HPDE6-E6E7 (cell line): ENCODE results near the gene ABL1.

Experiments
- DNase-seq: peaks from one replicate; pipeline ENCODE4 v3.0.0; 2011; ENCODE audit warnings: missing footprints; ENCODE audit errors: extremely low spot score

Gene ABL1

DNA sequence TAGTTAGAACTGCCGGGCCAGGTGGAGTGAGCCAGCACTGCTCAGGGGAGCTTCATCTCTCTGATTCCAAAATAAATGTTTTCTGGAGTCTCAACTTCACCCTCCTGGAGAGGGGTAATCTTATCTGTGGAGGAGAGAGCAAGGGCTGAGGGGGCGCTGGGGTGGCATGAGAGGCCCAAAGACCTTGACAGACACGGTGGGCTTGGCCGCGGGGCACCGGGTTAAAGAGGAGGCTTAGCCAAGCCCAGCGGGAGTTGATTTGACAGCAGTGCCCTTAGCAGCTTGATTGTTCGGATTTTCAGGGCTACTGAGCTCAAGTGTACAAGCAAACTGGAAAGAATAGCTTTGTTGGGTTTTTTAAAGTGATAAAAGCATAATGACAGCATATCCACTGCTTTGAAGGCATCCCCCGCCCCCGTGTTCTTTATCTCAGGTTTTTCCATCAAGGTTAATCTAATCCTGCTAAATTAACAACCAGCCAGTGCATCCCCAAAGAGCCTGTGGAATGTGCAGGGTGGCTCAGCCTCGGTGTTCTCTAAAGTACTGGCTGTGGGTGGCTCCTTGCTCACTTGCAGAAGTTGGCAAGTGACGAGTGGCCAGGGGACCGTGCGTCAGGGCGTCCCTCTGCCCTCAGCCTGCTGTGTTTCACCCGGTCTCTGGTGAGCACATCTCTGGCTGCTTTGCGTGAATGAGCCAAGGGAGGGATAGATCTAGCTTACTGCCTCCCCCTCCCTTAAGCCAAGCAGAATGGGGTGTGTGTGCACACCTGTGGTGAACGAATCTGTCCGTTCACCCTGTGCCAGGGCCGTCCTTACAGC, 56.0 kb downstream of the ABL1 start:
- no peak for DNase-seq

DNA sequence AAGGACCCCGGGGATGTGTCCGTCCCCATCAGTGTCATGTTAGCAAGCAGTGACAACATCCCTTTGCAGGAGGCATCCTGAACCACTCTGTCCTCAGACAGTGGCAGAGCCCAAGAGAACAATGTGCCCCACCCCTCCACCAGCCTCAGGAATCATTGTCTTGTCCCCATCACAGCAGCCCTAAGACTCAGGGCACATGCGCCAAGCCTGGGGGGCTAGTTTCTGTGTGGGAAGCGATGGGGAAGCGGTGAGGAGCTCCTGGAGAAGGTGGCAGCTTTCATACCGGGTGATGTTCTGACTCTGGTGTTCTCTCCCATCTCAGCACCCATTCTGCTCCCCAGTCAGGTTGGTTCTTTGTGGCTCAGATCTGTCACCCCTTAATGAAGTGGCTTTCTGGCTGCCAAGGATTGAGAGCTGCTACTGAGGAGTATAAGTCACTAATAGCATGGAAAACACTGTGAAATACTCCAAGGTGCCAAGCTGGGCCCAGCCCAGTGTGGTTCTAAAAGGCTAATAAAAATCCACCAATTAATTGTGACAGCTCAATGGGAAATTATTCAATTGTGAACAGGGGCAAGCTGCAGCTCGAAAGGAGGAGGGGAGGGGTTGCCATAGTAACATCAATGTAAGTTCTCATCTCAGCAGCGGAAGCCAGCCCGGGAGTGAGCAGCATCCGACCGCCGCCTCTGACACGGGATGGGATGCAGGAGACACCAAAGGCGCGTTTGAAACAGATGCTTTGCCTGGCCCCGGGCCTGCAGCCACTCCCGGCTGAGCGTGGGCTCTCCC, 56.8 kb downstream of the ABL1 start:
- DNase-seq, result no peak

DNA sequence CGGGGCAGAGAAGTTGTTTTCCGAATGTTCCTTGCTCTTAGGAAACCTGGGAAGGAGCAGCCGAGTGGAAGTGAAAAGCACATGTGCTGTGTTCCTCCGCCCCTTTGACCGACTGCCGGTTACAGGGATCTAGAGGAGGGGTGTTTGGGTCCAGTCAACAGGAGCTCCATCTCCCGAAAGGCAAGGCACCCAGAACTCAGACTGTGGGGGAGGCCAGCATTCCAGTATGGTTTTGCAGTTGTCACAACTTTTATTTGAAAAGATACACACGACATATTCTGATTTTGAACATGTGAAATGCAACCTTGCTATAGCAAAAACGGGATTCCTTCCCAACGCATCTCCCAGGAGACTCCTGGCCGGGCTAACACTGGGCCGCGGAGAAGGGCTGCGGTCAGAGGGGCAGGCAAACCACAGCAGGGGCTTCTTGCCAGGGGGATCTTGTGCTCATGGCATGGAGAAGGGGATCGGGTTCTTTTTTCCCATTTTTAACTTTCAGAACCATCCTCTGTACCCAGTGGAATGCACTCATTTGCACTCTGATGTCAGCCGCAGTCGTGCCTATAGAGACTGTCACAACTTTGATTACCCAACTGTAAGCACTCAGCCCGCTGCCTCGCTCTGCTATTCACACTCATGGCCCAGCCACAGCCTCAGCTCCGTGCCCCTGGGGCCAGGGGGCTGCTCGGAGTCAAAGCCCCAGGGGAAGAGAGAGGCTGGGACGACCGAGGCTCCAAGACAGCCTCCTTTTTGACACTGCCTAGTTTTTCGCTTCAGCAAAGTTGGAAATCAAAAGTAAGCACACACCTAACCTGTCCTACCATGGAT, 57.6 kb downstream of the ABL1 start:
- no peak for DNase-seq

DNA sequence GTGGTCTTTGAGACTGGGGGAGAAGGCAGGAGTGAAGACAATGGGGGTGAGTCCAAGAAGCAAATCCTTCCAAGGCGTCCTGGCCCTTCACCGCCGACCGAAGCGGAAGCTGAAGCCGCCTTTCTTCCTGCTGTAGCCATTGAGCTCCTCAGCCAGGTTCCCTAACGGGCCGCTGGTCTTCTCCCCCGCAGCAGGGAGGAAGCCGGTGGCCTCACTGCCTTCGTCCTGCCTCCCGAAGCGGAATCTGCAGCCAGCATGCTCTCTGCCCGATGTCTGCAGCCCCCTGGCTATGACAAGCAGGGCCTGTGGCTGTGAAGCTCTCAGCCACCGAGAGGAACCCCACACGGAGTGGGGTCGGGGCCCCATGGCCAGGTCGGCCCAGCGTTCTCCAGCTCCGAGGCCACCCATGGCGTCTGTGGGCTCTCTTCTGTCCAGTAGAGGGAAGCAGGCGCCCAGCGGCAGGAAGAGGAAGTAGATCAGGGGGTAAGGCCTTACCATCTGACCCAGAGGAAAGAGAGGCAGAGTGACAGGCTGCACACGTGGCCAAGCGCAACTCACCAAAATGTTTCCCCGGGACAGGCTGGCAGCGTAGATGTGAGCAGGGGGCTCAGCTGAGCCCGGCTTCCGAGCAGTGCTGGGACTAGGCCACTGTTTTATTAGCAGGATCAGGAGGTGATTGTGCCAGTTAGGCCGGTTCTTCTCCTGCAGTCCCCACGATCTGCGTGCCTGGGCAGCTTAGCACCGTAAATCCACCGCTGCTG, 58.5 kb downstream of the ABL1 start:
- DNase-seq, result no peak

DNA sequence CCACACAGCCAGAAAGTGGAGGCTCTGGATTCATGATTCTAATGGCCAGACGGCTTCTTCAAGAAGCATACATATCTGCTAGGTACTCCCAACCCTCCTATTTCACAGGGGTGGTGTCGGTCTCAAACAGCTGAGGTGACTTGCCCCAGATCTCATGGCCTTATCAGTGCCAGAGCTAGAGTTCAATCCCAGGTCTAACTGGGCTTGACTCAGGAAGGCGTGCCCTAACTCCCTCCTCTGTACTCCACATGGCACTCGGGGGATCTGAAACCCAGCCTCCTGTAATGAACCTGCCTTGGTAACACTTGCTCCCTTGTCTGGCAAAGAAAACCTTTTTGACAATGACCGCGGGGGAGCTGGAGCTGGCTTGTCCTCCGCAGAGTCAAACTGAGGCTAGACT, 59.5 kb downstream of the ABL1 start:
- DNase-seq, result no peak

DNA sequence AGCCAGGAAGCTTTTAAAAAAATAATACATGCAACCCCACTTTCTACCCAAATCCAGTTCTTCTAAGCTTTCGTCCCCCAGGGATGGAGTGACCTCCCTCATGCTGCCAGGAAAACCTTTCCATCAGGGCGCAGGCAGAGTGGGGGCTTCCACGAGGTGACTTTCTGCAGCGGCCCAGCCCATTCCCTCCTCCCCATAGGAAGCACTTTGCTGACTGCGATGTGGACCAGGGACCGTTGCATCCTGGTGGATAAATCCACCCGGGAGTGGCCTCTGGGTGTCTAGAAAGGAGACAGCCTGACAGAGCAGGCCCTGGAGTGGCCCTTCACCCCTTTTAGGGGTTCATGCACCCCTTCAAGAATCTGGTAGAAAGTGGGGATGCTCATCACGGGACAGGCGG, 60.0 kb downstream of the ABL1 start:
- DNase-seq, result no peak

DNA sequence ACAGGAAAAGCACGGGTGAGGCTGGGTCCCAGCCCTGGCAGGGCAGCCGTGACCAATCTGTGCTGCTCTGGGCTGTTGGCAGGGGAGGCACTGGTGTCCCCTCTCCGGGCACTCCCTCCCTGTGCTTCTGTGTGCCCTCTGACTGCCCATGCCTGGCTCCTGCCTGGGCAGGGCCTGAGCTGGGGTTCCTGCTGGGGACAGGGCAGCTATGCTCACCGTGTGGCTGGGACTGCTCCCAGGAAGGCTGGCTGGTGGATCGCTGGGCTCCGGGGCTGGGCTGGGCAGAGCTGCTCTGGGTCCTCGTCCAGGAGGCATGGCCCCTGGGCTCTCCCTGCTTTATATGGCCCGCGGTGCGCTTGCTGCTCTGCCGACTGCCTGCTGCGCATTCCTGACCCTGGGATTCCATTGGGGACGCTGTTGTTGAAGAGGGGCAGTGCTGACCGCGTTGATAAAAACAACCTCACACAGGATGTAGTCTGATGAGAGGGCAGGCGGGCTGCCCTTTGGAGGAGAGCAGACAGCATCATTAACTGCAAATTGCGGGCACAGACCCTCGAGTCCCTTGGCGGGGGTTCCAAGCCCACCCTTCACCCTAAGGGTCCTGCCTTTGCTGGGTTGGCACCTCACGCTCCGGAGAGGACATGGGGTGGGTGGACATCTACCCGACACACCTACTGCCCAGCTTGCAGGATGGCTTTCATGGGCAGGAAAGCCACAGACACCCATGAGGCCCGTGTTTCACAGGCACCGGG, 60.6 kb downstream of the ABL1 start:
- no peak for DNase-seq

DNA sequence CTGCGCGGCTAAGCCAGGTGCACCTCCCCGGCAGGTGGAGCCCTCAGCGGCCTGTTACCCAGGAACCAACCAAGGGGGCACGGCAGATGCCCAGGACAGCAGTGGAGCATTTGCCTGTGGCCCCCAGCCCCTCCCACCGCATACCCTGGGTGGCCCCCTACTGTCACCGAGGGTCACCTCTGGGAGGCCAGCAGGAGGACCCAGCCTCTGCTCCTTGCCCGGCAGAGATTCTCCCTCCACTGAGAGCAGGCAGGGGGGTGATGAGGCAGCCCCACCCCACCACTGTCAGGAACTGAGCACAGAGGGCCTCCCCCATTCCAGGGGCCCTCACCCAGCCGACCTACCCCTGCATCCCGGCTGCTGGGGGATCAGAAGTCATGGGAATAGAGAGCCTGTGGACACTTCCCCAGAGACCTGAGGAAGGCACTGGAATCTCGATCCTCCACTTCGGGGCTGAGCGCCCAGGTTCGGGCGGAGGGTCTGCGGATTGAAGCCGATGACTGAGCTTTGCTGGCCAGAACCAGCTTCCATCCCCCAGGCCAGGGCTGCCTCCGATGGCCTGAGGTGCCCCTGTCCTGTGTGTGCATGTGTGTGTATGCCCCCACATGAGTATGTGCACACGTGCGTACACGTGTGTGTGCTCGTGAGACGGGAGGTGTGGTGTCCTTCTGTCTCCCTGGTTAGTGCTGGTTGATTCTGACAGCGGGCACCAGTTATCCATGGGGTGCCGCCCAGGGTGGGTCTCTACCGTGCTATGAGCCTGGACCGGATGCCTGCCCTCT, 61.4 kb downstream of the ABL1 start, which contains the start of gene QRFP:
Gene QRFP, minus strand, starts transcription at position 580 of the 782 bp plus-strand sequence. CDS start 2,974 bp downstream, outside the sequence.
- no peak for DNase-seq

DNA sequence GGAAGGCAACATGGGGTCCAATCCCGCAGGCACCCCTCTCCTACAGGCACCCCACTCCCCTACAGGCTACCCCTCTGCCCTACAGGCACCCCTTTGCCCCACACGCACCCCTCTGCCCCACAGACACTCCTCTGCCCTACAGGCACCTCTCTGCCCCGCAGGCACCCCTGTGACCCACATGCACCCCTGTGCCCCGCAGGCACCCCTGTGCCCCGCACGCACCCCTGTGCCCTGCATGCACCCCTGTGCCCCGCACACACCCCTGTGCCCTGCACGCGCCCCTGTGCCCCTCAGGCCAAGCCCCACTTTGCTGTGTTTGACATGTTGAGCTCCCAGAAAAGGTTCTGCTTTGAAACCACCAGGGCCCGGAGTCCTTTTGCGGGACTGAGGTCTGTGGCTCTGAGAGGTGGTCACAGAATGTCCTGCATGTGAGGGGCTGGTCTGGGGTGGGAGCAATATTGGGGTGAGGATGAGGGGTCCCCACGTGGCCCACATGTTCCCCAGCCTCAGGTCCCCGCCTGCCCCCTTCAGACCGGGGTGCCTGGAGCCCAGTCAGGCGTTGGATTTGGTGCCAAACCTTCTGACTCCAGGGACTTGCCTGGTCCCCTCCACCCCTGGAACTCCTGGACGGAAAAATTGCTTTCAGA, 62.2 kb downstream of the ABL1 start:
- DNase-seq, result no peak

DNA sequence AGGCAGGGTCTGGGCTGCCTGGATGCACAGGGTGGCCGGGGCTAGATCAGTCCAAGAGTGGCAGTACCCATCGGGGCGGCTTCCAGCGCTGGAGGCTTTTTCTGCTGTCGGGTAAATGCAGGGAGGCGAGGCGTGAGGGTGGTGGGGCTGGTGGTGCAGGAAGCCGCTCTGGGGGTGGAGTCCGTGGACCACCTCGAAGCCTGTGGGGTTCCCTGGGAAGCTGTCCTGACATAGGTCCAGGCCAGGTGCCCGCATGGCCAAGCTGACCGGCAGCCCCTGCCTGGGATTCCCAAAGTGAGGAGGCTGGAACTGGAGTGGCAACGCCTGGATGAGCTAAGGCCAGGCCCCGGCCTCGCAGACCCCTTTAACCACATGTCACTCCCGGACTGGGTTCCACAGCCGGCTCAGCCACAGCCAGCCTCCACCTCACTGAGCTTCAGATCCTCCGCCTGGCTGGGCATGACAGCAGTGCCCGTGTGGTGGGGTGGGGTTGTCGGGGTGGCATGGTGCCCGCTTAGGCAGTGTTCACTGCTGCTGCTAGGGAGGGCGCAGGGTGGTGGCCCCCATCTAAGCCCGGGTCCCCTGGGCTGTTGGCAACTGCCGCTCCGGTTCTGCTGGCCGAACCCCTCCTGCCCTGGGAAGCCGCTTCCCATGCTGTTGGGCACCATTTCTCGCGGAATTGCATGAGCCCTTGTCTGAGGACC, 62.9 kb downstream of the ABL1 start:
- no peak for DNase-seq

DNA sequence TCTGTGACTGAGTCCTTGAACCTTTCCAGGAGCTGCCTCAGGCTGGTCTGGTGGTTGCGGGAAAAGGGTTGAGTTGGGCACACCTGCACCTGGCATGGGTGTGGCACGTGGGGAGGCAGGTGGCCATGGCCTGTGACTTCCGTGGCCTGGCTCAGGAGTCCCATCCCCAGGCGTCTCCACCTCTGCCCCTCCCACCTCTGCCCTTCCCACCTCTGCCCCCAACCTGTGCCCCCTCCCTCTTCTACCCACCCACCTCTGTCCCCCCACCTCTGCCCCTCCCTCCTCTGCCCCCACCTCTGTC, 63.4 kb downstream of the ABL1 start:
- DNase-seq, result no peak

DNA sequence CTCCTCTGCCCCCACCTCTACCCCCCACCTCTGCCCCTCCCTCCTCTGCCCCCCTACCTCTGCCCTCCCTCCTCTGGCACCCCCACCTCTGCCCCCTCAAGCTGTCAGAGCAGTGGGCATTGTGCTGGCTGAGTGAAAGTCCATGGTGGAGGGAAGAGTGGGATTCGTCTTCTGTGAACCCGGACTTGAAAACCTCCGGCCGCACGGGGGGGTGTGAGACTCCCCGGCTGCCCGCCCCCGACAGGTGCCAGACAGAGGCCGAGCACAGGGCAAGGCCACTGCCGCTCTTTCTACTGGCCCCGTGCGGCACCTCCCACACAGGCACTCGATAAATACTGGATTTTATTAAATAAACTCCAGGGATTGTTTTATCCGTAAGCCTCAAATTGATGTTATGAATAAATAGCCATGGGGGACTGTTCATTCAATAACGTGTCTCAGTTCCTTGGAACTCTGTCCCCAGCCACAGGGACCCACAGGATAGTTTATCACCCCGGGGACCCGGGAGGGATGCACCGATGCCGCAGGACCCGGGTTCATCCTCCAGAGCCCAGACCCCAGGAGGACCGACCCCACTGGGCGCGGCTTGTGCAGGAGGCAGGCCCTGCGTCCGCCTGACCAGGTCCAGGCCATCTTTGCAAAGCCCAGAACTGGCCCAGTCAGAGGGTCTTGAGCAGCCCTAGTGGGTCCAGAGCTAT, 64.1 kb downstream of the ABL1 start:
- DNase-seq, result no peak

DNA sequence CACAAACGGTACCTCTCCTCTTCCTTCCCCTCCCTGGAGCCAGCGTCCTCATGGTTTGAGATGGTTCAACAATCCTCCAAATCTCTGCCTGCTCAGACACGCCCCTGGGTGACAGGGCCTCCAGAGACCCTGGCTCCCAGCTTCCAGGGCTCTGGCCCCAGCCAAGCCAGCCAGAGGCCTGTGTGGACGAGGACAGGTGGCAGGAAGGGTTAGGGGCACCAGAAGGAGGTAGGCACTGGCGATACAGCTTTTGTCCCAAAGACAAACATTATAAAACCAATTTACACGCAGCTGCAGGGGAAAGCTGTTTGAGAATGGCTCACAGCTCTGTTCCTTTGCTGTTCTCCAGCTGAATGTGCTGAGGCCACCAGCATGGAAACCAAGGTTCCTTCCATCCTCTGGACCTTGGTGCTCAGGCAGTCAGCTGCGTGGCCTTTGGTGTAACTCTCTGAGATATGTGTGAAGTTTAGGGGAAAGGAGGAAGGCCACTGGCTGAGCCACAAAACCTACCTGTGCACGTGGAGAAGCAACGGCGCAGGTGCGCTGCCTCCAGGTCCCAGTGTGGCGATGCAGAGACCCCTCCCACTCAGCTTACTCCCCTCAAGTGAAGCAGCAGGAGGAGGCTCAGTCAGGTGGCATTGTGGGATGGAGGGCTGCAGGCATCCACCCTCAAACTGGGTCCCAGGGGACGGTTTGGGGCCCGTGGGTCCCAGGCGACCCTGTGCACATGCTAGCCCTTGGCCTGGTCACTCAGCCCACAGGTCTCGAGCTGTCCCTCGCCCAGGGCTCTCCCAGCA, 65.8 kb downstream of the ABL1 start:
- no peak for DNase-seq

DNA sequence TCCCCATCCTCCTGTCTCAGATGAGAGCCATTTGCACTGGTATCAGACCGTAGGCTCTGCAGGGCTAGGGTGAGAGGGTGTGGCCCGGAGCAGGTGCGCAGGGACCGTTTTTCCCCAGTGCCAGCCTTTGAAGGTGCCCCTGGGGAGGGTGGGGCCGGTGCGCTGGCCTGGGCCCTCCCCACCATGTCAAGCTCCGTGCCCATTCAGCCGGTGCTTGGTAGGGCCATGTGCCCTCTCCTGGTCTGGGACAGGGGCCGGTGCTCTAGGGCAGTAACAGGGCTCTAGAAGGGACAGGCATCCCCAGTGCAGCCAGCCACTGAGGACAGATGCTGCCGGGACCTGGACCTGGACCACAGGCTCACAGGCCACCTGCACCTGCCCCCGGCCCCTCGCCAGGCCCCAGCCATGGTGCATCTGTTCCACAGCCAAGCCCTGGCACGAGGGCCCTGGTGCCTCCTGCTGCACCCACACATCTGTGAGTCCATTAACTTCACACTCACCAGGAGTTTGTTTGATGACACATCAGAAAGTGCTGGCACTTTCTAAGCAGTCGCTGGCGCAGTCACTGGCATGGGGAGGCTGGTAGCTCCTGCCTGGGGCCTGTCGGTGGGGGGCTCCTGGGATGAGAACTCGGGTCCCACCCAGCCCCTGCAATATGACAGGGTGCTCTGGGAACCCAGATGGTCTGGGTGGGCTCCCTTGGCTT, 66.6 kb downstream of the ABL1 start:
- DNase-seq, result no peak

DNA sequence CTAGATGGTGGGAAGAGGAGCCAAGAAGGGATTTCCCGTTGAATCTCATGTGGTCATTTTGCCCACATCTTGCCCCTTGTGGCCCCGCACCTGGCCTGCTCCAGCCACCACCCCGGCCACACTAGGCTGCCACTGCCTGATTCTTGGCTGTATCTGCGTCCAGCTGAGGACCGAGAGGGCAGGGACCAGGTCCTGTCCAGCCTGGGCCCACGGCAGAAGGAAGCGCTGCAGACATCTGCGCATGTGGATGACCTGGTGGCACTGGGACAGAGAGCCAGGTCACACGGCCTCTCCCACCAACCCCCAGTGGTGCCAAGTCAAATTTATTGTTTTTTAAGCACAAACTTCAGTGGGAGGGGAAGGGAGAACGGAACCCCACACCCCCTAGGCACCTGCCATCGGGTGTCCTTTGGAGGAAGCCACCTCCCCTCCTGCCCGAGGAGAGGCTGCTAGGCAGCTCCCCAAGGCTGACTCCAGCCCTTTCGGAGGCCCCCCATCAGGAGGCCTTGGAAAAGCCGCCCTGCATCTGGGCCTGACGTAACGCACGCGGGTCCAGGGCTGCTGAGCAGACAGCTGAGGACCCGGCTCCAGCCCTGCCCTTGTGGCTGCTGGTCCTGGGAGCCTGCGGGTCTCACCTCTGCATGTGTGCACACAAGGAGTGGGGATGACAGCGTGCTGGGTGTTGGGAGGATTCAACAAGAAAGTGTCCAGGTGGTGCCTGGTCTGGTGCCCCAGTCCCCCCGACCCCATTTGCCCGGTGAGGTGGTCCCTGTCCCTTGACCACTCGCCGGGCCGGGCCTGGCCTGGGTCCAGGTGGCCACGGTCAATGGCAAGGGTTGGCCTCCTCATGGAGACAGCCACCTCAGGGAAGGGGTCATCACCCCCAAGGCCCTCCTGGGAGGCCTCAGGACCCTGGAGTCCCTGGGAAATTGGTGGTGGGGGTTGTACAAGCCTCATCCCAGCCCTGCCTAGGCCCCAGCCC, 67.4 kb downstream of the ABL1 start:
- no peak for DNase-seq
